Left renal pelvis (tissue), 4 donors: ENCODE data around the gene HNRNPU. TPM values are rescaled to one million over a fixed set of nuclear protein-coding genes. Genes with fewer than 3 reads are reported as not detected.

Experiments used
- DNase-seq, 4 donors: peaks; one replicate each; pipeline ENCODE4 v3.0.0-alpha.2; 2013; ENCODE audit warnings: low read depth in 4 of 4, low spot score in 3 of 4
- polyA plus RNA-seq, 4 donors: library from polyadenylated mRNA; unstranded; fragments of 120-200 nt; gene quantifications; one replicate each; pipeline ENCODE4 v1.2.1, GENCODE V29; 2013; ENCODE audit not compliant: insufficient read length in 4 of 4

Gene HNRNPU
- polyA plus RNA-seq, result 100 to 1,000 TPM; 494 to 762 (median 667) TPM

GRCh38 chr1:244864253-244865027, at the start of gene HNRNPU:
TSS of gene HNRNPU (minus strand) at chr1:244864543. CDS start at chr1:244864307, 236 bp downstream.
- peak; percentile 94 to 95 (median 94) for DNase-seq

- no peak for DNase-seq
Measured at GRCh38 chr1:244913806-244914205, 49.5 kb upstream of the HNRNPU start.

GRCh38 chr1:244904119-244904518, 39.8 kb upstream of the HNRNPU start:
- no peak for DNase-seq

GRCh38 chr1:244901400-244902015, 37.2 kb upstream of the HNRNPU start:
- no peak for DNase-seq

- DNase-seq, result no peak
Measured at GRCh38 chr1:244897476-244898254, 33.3 kb upstream of the HNRNPU start.

- DNase-seq, result no peak
Measured at GRCh38 chr1:244896550-244896949, 32.2 kb upstream of the HNRNPU start.

GRCh38 chr1:244893836-244894235, 29.5 kb upstream of the HNRNPU start:
- no peak for DNase-seq

- DNase-seq, result no peak
Measured at GRCh38 chr1:244887281-244887680, 22.9 kb upstream of the HNRNPU start.

GRCh38 chr1:244881552-244882280, 17.4 kb upstream of the HNRNPU start:
- no peak for DNase-seq

GRCh38 chr1:244878681-244879080, 14.3 kb upstream of the HNRNPU start:
- no peak for DNase-seq

- DNase-seq, result no peak
Measured at GRCh38 chr1:244876228-244876910, 12.0 kb upstream of the HNRNPU start.

GRCh38 chr1:244874974-244875579, 10.7 kb upstream of the HNRNPU start:
- DNase-seq, result no peak

GRCh38 chr1:244869950-244870349, 5.6 kb upstream of the HNRNPU start:
- DNase-seq, result no peak

GRCh38 chr1:244869364-244869827, 5.1 kb upstream of the HNRNPU start:
- DNase-seq, result no peak

GRCh38 chr1:244868484-244869363, 4.4 kb upstream of the HNRNPU start:
- DNase-seq, result no peak

GRCh38 chr1:244866355-244866754, 2.0 kb upstream of the HNRNPU start:
- no peak for DNase-seq

GRCh38 chr1:244865820-244866219, 1.5 kb upstream of the HNRNPU start:
- DNase-seq, result no peak

GRCh38 chr1:244865028-244865371, 657 bp upstream of the HNRNPU start:
- no peak for DNase-seq
